HL-60 (cell line): Measurements from ENCODE around the gene MYOZ1.

ENCODE experiments used
- CTCF ChIP-seq: IDR thresholded peaks from one replicate; pipeline ENCODE4 v1.5.1; 2011; ENCODE audit warnings: low read length, control low read depth, inconsistent platforms; ENCODE audit not compliant: insufficient read depth
- POLR2AphosphoS5 ChIP-seq: IDR thresholded peaks from 2 replicates; pipeline ENCODE4 v1.6.1; 2012; ENCODE audit warnings: low read depth
- REST ChIP-seq: IDR thresholded peaks from 2 replicates; pipeline ENCODE4 v1.6.1; 2012; ENCODE audit warnings: low read depth; ENCODE audit not compliant: insufficient replicate concordance

GRCh38 chr10:73634421-73634820, 6.9 kb downstream of the MYOZ1 start:
- TF ChIP-seq CTCF, result no peak
- TF ChIP-seq POLR2AphosphoS5, result no peak
- no peak for TF ChIP-seq REST
